Stimulated activated CD8-positive, alpha-beta memory T cell treated with anti-CD3 and anti-CD28 coated beads, Interleukin-12 subunit alpha, Interleukin-12 subunit beta, amount 100 ng/mL, for 24 hours (primary cell): ENCODE data around the gene KCNA10.
"Not testable (repeated sequence)": the region's sequence is repeated elsewhere in the genome, so short reads cannot be mapped to it uniquely, and the experiment has no call there.

Experiments
- DNase-seq: peaks from one replicate; pipeline ENCODE4 v3.0.0-alpha.2; 2020; ENCODE audit errors: extremely low read depth

Gene KCNA10

GRCh38 chr1:110533230-110533629 is 14.3 kb upstream of the KCNA10 start:
- DNase-seq: no peak

GRCh38 chr1:110529011-110529410 is 10.0 kb upstream of the KCNA10 start:
- no peak for DNase-seq

GRCh38 chr1:110526201-110526780 is 7.3 kb upstream of the KCNA10 start:
- no peak for DNase-seq

- no peak for DNase-seq
Observed at GRCh38 chr1:110525249-110525595, 6.2 kb upstream of the KCNA10 start.

- no peak for DNase-seq
Observed at GRCh38 chr1:110524311-110525248, 5.6 kb upstream of the KCNA10 start.

- no peak for DNase-seq
Observed at GRCh38 chr1:110523011-110523410, 4.0 kb upstream of the KCNA10 start.

- no peak for DNase-seq
Observed at GRCh38 chr1:110522560-110522959, 3.6 kb upstream of the KCNA10 start.

- no peak for DNase-seq
Observed at GRCh38 chr1:110520827-110521226, 1.9 kb upstream of the KCNA10 start.

GRCh38 chr1:110515891-110516290 is 3.1 kb downstream of the KCNA10 start:
- DNase-seq: no peak

- DNase-seq: no peak
Observed at GRCh38 chr1:110515041-110515440, 3.9 kb downstream of the KCNA10 start.

GRCh38 chr1:110513511-110513910 is 5.5 kb downstream of the KCNA10 start:
- DNase-seq: no peak

- no peak for DNase-seq
Observed at GRCh38 chr1:110511436-110511835, 7.5 kb downstream of the KCNA10 start.

- not testable (repeated sequence) for DNase-seq
Observed at GRCh38 chr1:110510921-110511320, 8.1 kb downstream of the KCNA10 start.

- DNase-seq: no peak
Observed at GRCh38 chr1:110509655-110510054, 9.3 kb downstream of the KCNA10 start.

GRCh38 chr1:110508028-110508940 is 10.7 kb downstream of the KCNA10 start:
- no peak for DNase-seq

- no peak for DNase-seq
Observed at GRCh38 chr1:110506541-110506940, 12.4 kb downstream of the KCNA10 start.

- DNase-seq: no peak
Observed at GRCh38 chr1:110505596-110505995, 13.4 kb downstream of the KCNA10 start.

GRCh38 chr1:110504226-110504625 is 14.7 kb downstream of the KCNA10 start:
- no peak for DNase-seq

- DNase-seq: no peak
Observed at GRCh38 chr1:110503471-110503870, 15.5 kb downstream of the KCNA10 start.

- no peak for DNase-seq
Observed at GRCh38 chr1:110502402-110503151, 16.4 kb downstream of the KCNA10 start.

GRCh38 chr1:110501488-110502132 is 17.4 kb downstream of the KCNA10 start:
- DNase-seq: no peak
